NCI-H526 (cell line): ENCODE results near the gene DUSP9.
A peak's percentile ranks its signal among the peaks of the same experiment; 100 is the strongest.
"Not testable (repeated sequence)": the region's sequence is repeated elsewhere in the genome, so short reads cannot be mapped to it uniquely, and the experiment has no call there.

ENCODE experiments used
- DNase-seq, 2 experiments: peaks; one replicate each; lab custom pipeline; 2025; lab: John Stamatoyannopoulos, UW

DUSP9 gene, protein sequence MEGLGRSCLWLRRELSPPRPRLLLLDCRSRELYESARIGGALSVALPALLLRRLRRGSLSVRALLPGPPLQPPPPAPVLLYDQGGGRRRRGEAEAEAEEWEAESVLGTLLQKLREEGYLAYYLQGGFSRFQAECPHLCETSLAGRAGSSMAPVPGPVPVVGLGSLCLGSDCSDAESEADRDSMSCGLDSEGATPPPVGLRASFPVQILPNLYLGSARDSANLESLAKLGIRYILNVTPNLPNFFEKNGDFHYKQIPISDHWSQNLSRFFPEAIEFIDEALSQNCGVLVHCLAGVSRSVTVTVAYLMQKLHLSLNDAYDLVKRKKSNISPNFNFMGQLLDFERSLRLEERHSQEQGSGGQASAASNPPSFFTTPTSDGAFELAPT

DNA sequence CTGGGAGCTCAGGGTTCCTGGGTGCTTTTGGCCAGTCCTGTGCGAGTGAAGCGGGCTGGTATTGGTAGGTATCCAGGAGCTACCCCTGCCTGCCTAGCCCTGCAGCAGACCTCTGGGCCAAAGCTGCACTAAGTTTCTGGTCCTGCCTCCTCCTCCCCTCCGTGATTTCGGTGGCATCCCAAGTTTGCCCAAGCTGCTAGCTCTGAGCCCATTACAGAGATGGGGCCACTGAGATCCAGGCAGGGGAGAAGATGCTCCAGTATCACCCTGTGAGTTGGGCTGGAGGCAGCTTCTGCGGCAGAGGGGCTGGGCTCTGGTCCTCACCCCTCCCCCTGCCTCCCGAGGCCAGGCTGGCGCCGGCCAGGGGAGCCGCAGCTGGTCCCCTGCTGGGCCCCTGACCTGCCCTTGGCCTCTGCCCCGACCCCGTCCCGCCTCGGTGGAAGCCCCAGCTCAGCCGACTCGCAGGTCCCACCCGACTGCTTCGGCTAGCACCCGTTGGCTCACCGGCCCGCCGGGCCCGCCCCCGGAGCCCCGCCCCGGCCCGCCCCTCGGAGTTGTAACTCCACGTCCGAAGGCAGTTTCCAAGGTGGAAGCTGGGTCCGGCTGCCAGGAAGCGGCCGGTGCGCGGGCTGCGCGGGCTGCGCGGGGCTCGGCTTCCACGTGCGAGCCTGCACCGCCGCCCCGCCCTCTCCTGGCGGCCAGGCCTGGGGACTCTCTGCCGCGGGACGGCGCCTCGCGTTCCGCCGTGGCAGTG is at the start of gene DUSP9:
Gene DUSP9, plus strand, starts transcription at position 584 of the 754 bp plus-strand sequence. CDS start 751 bp downstream, outside the sequence.
- peak in 1 of 2 experiments; percentile 75 for DNase-seq

DNA sequence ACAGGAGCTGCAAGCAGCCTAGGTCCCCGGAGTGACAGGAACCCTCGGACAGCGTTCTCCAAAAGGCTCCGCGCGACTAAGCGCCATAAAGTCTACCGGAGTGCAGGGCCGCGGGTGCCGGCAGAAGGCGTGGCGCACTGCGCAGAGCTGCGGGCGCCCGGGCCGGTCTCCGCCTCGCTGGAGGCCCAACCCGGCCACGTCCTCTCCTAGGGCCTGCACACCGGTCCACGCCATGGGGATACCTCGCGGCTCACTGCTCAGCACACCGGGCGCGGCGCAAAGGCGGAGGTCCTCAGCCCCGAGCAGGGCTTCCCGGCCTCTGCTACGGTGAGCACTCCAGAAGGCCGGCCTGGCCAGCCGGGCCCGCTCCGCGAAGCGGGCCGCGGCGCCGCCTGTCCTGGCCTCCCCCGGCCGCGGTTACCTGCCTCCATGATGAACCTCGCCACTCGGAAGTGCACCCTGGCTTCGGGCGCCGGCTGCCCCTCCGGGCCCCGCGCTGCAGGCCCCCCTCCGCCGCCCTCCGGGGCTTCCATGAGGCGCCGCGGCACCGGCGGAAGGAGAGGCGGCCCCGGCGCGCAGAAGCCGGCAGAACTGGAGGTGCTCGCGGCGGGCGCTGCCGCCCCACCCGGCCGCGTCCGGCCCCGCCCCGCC is 48.3 kb upstream of the DUSP9 start, which contains the start of gene CCNQ:
Gene CCNQ, minus strand, starts transcription at position 599 of the 651 bp plus-strand sequence. Its CDS starts 66 bp downstream, at position 533.
- DNase-seq, result peak in 1 of 2 experiments; percentile 51

DNA sequence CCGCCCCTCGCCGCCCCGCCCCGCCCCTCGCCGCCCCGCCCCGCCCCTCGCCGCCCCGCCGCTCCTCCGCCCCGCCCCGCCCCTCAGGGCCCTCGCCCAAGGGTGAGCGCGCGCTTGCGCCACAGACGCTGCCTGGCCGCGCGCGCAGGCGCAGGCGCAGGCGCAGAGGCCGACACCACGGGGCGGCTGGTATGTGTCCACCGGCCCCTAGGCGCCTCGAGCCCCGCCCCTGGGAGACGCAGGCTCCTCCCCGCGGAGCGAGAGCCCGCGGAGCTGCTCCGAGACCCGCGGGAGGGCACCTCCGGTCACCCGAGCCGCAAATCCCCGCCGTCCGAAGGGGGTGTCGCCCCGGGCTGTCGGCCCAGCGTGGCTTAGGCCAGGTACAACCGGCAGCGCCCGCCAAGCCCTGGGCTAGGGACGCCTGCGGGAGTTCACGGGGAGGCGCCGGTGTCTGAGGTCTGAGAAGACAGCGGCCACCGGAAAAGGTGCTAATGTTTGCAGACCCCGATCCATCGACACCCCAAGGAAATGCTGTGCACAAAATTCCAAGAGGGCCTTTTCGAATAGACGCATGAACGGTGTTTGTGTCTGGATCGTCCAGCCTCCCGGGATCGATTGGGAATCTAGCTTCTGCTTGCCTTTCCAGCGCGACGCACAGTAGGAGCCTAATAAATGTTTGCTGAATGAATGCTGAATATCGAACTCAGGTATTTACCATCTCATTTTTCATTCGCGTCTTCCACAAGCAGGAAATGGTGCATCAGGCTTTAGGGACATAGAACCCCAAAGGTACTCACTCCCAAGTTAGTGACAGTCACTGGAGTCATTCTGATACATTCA is 47.6 kb upstream of the DUSP9 start:
- DNase-seq, result peak; percentile 36 to 93

DNA sequence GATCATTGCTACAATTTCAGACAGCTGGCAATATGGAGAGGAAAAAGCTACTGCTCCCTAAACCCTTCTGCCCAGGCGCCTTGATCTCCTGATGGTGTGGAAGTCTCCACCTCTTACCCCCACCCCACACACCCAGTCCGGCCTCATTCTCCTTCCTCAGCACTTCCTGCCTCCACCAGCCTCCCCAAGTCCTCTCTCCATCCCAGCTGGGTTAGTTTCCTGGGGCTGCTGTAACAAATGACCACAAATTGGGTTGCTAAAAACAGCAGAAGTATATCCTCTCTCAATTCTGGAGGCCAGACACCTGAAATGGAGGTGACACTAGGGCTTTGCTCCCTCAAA is 47.0 kb upstream of the DUSP9 start:
- DNase-seq, result no peak

- no peak for DNase-seq
These were observed 46.1 kb upstream of the DUSP9 start for GRCh38 chrX:153600921-153601320.

DNA sequence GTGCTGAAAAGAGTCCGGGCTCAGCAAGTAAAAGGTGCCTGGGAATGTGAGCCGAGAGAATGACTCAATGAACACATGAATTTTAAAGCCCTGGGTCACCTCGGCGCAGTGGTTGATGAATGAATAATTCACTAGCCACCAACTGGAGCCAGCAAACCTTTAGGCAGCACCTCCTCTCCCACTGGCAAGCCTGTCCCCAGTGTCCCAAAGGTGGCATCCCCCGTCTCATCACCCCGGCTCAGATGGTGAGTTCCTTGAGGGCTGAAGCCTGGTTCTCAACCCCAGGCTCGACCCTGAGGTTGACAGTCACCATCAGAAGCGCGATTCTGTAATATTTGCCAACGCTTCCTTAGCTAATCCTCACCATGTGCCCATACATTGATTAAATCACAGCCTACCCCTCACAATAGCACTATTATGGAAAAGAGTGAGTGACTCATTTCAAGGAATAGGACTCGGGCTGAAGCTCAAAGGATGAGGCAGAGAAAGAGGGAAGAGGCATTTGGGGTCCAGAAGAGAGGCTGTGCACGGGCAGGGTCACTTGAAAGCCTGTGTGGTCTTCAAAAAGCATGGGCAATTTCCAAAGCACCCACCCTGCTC is 45.4 kb upstream of the DUSP9 start:
- DNase-seq, result no peak

DNA sequence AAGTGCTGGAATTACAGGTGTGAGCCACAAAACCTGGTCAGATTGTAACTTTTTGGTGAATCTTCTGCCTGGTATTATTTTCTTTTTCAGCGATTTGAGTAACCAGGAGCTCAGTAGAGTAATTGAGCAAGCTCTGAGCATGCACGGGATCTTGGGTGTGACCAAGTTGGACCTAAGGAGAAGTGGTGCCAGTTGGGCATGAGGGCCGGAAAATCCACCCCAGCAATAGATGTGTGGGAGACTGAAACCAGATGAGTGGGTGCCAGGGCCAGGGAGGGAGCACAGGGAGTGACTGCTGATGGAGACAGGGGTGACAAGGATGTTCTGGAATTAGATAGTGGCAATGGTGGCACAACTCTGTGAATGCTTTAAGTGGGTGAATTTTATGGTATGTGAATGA is 44.4 kb upstream of the DUSP9 start:
- DNase-seq, result no peak

- no peak for DNase-seq
These were observed 43.8 kb upstream of the DUSP9 start for GRCh38 chrX:153603131-153603656.

GRCh38 chrX:153604666-153605380 is 42.2 kb upstream of the DUSP9 start:
- DNase-seq, result not testable (repeated sequence)

GRCh38 chrX:153606503-153606902 is 40.5 kb upstream of the DUSP9 start:
- DNase-seq, result no peak

- DNase-seq, result no peak
These were observed 38.6 kb upstream of the DUSP9 start for GRCh38 chrX:153608376-153608775.

DNA sequence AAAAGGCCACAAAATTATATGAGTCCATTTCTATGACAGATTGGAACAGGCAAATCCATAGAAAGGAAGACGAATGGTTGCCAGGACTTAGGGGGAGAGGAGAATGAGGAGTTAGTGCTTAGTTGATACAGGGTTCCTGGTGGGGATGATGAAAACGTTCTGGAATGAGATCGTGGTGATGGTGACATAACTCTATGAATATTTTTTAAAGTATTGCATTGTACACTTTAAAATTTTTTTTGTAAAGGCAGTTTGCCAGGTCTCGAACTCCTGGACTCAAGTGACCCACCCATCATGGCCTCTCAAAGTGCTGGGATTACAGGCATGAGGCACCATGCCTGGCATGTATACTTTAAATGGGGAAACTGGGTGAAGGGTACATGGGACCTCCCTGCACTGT is 38.2 kb upstream of the DUSP9 start:
- no peak for DNase-seq

DNA sequence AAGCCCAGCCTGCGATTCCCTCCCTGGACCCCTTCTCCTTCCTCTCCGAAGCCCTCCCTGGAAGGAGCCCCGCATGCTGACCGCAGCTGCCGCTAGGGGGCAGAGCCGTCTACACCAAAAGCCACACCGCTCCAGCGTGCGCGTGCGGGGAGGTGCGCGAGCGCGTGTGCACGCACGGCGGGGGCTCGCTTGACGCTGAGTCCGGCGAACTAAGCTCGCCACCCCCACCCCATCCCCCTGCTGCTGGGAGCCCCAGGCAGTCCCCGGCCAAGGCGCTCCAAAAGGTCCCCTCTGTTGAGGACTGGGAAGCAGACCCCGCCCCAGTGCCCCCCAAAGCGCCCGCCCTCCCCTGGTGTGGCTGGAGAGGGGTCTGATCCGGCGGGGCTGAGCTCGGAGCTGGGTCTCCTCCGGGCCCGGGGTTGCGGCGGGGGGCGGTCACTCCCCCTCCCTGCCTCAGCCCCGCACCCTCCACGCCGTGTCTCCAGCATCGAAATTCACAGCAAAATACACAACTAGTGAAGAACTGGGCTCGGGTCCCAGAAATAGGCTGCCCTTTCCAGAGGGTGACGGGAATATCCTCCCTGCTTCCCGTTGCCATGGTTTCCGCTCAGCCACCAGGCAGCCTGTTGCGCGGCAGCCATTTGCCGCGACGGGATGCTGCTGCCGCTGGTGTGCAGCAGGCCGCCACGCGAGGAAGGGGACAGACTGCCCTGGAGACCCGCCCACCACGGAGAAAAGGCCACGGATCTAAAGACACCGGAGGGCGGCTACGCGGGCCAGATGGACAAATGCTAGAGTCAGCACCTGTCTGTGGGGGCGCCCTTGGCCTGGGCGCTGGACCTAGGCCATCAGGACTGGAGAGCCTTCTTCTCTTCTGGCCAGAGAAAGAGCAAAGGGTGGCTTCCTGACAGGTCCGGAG is 36.8 kb upstream of the DUSP9 start:
- DNase-seq, result peak; percentile 49 to 88

DNA sequence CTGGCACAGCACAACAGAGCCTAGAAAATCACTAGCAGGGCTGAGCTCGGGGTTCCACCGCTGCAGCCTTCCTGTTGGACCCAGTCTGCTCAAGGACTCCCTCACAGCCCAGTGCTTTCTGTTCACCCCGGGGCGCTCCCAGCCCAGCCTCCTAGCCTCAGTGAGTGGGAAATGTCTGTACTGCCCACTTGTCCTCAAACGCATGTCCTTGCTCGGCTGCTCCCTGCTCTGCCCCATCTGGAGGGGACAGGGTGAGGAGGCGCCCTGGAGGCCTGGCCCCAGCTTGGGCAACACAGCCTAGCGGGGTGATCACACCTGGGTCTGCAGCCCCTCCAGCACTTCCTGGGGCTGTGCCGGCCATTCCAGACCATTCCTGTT is 36.2 kb upstream of the DUSP9 start:
- no peak for DNase-seq

- no peak for DNase-seq
These were observed 35.5 kb upstream of the DUSP9 start for GRCh38 chrX:153611298-153612095.

GRCh38 chrX:153612413-153612812 is 34.6 kb upstream of the DUSP9 start:
- DNase-seq, result no peak

DNA sequence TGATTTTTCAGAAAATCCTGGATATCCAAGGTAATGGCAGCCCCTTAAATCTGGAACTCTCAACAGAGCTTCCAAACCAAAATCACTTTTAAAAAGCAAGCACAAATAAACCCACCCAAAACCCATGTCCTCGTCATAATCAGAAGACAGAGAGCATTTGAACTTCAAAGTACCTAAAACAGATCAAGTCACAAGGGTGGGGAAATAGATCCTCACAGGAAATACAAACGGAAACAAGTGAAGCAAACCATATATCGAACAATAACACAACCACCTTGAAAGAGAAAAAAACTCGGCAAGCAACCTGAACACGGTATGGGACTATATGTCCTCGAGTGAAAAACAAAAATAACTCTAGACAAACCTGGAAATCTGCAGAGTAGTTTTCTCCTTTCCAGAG is 32.2 kb upstream of the DUSP9 start:
- DNase-seq, result no peak

DNA sequence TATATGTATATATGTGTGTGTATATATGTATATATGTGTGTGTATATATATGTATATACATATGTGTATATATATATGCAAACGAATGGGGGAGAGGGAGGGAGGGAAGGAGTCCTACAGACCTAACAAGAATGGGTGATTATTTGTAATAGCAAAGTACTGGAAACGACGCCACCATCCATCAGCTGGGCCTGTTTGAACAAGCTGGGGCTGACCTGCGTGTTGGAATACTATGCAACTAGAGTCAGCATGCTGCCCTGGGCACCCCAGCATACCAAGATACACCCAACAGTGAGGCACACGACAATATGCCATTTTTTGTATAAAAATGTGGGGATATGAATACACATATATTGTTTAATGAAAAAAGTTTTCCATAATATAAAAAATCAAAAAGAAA is 26.4 kb upstream of the DUSP9 start:
- no peak for DNase-seq
